Measurements from ENCODE around the gene WWOX. TPM values are rescaled to one million over a fixed set of nuclear protein-coding genes. Genes with fewer than 3 reads are reported as not detected.
"Not testable (repeated sequence)": the region's sequence is repeated elsewhere in the genome, so short reads cannot be mapped to it uniquely, and the experiment has no call there.

Gene WWOX
- total and polyA plus RNA-seq, 2 experiments from 2014 or later = 22.1 to 123 TPM

DNA sequence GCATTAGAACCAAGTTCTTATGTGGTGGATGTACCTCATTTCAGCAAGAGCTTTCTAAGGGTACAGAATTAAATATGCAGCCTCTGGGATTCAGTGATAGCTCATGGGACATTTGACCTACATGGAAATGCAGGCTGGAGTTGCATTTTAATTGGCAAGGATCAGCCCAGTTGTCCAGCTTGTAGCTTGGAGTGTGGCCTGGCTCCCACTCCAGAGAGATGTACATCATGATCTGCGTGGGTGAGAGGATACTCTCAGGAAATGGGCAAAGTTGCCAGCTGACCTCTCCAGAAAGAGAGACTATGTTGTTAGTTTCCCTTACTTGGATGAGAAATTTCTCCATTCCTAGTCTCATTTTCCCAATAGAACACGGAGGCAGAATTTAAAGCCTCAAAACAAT lies 945.7 kb downstream of the WWOX start:
- H3K27ac ChIP-seq = no peak overlapping the region
- no peaks in the 10 kb centered on the region for H3K27me3 ChIP-seq
- no peaks in the 10 kb centered on the region for H3K9me3 ChIP-seq (ENCODE audit: low read depth)
- H3K4me3 ChIP-seq = no peak overlapping the region
- DNase-seq (ENCODE audit: low read depth in 1 of 2, low spot score in 1 of 2) = no peak
- no peaks in the 10 kb centered on the region for H3K36me3 ChIP-seq
- TF ChIP-seq CTCF (IDR thresholded peaks at IDR 0.05; ENCODE audit: low read depth, low read length) = no peak
- no peaks in the 10 kb centered on the region for H3K4me1 ChIP-seq (ENCODE audit: low read depth)

- Histone ChIP-seq H3K4me1 (ENCODE audit: low read depth) (no peaks in the 10 kb centered on the region), H3K36me3 (no peaks in the 10 kb centered on the region), H3K27ac (no peak overlapping the region), H3K27me3 (no peaks in the 10 kb centered on the region), H3K9me3 (ENCODE audit: low read depth) (no peaks in the 10 kb centered on the region), H3K4me3 (no peak overlapping the region)
- no peak for DNase-seq (ENCODE audit: low read depth in 1 of 2, low spot score in 1 of 2)
- TF ChIP-seq CTCF (IDR thresholded peaks at IDR 0.05; ENCODE audit: low read depth, low read length) = no peak
Observed at GRCh38 chr16:79047337-79047736, 947.9 kb downstream of the WWOX start.

- no peaks in the 10 kb centered on the region for H3K27me3 ChIP-seq
- H3K4me3 ChIP-seq = no peak overlapping the region
- no peak for TF ChIP-seq CTCF (IDR thresholded peaks at IDR 0.05; ENCODE audit: low read depth, low read length)
- H3K36me3 ChIP-seq = no peaks in the 10 kb centered on the region
- no peak overlapping the region for H3K27ac ChIP-seq
- no peaks in the 10 kb centered on the region for H3K9me3 ChIP-seq (ENCODE audit: low read depth)
- no peak for DNase-seq (ENCODE audit: low read depth in 1 of 2, low spot score in 1 of 2)
- H3K4me1 ChIP-seq (ENCODE audit: low read depth) = no peaks in the 10 kb centered on the region
Observed at GRCh38 chr16:79049040-79049439, 949.6 kb downstream of the WWOX start.

DNA sequence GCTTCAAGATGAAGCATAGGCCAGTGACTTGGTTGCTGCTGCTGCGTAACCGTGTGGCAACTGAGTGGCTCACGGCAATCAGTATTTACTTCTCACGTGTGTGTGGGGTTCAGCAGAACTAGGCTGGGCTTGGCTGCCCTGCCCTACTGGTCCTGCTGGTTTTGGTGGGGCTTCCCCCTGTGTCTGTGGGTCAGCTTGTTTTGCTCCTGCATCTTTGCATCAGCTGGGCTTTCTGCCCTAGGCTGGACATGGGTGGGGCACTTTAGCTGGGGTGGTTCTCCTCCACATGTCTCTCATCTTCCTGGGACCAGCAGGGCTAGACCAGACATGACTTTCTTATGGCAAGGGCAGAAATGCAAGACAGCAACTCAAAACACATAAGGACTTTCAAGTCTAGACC lies 950.6 kb downstream of the WWOX start:
- Histone ChIP-seq H3K27me3 (no peaks in the 10 kb centered on the region), H3K4me3 (no peak overlapping the region), H3K27ac (no peak overlapping the region), H3K36me3 (no peaks in the 10 kb centered on the region), H3K4me1 (ENCODE audit: low read depth) (no peaks in the 10 kb centered on the region), H3K9me3 (ENCODE audit: low read depth) (no peaks in the 10 kb centered on the region)
- TF ChIP-seq CTCF (IDR thresholded peaks at IDR 0.05; ENCODE audit: low read depth, low read length) = no peak
- DNase-seq (ENCODE audit: low read depth in 1 of 2, low spot score in 1 of 2) = no peak

- H3K27ac ChIP-seq = no peak overlapping the region
Observed at GRCh38 chr16:79051313-79051712, 951.9 kb downstream of the WWOX start.

GRCh38 chr16:79052198-79052597 lies 952.7 kb downstream of the WWOX start:
- H3K4me1 ChIP-seq (ENCODE audit: low read depth); H3K27ac ChIP-seq; H3K36me3 ChIP-seq; H3K4me3 ChIP-seq; H3K9me3 ChIP-seq (ENCODE audit: low read depth); DNase-seq (ENCODE audit: low read depth in 1 of 2, low spot score in 1 of 2); H3K27me3 ChIP-seq: not testable (repeated sequence)

More at GRCh38 chr16:79051313-79051712, 951.9 kb downstream of the WWOX start:
- TF ChIP-seq CTCF (IDR thresholded peaks at IDR 0.05; ENCODE audit: low read depth, low read length) = no peak
- H3K9me3 ChIP-seq (ENCODE audit: low read depth) = no peaks in the 10 kb centered on the region
- no peaks in the 10 kb centered on the region for H3K36me3 ChIP-seq
- H3K27me3 ChIP-seq = no peaks in the 10 kb centered on the region
- no peaks in the 10 kb centered on the region for H3K4me1 ChIP-seq (ENCODE audit: low read depth)
- no peak for DNase-seq (ENCODE audit: low read depth in 1 of 2, low spot score in 1 of 2)
- H3K4me3 ChIP-seq = no peak overlapping the region
